Tibial nerve (tissue), 4 donors: ENCODE data around the gene DDX3X. TPM values are rescaled to one million over a fixed set of nuclear protein-coding genes. Genes with fewer than 3 reads are reported as not detected.

Source experiments
- DNase-seq, 2 donors: peaks; one replicate each; pipeline ENCODE4 v3.0.0-alpha.2; 2019; ENCODE audit warnings: low spot score in 2 of 2
- H3K27ac ChIP-seq, 4 donors: fragments of 200-600 bp; sonication (generic) in 3 of 4; one replicate each; pipeline ENCODE4 v1.5.1; 2017 to 2019; ENCODE audit warnings: mild to moderate bottlenecking in 1 of 4
- H3K27me3 ChIP-seq, 2 donors: fragments of 200-600 bp; sonication (generic) in 1 of 2; one replicate each; pipeline versions ENCODE4 v1.5.1 to v1.6.0; 2017 to 2019
- H3K36me3 ChIP-seq, 3 donors: fragments of 200-600 bp; sonication (generic); one replicate each; pipeline ENCODE4 v1.5.1; 2018 to 2019
- H3K4me1 ChIP-seq, 4 donors: fragments of 200-600 bp; sonication (generic) in 3 of 4; one replicate each; pipeline ENCODE4 v1.5.1; 2017 to 2019
- H3K4me3 ChIP-seq, 4 donors: fragments of 200-600 bp; sonication (generic) in 3 of 4; one replicate each; pipeline ENCODE4 v1.5.1; 2017 to 2019; ENCODE audit warnings: mild to moderate bottlenecking in 1 of 4, moderate library complexity in 1 of 4
- H3K9me3 ChIP-seq, 4 donors: fragments of 200-600 bp; sonication (generic) in 3 of 4; one replicate each; pipeline ENCODE4 v1.5.1; 2017 to 2019
- EP300 ChIP-seq, 2 donors: sonication (generic); formaldehyde crosslinking; IDR thresholded peaks; one replicate each; pipeline ENCODE4 v1.6.1; 2017; ENCODE audit warnings: antibody characterized with exemption in 2 of 2, mild to moderate bottlenecking in 1 of 2
- POLR2A ChIP-seq, 2 donors: fragments of 450-650 bp; IDR thresholded peaks; one replicate each; pipeline ENCODE4 v1.6.1; 2017; ENCODE audit warnings: antibody characterized with exemption in 2 of 2, mild to moderate bottlenecking in 2 of 2, moderate library complexity in 2 of 2
- WGBS, 2 donors: methylation state at CpG; one replicate each; pipeline ENCODE4 v1.1.5; 2018; 5-methylcytosine and 5-hydroxymethylcytosine counted together
- total RNA-seq, 4 donors: library from RNA; depleted of rRNA; stranded (reverse); fragments of >200 nt; gene quantifications; one replicate each; pipeline ENCODE4 v1.1.0, GENCODE V29; 2016
- TF ChIP-seq, protein P1 (sequence below), 5 experiments: fragments of 200-600 bp in 3 of 5; fragments of 450-650 bp in 2 of 5; sonication (generic) in 3 of 5; IDR thresholded peaks; one replicate each; pipeline ENCODE4 v1.5.1; 2016 to 2019; ENCODE audit warnings: antibody characterized with exemption in 5 of 5, mild to moderate bottlenecking in 3 of 5, moderate library complexity in 2 of 5

The DDX3X gene
- total RNA-seq, 4 donors from 2014 or later: 123 to 171 (median 148) TPM

GRCh38 chrX:41317477-41318208 is 16.3 kb upstream of the DDX3X start:
- Histone ChIP-seq H3K4me1 (no peaks in the 10 kb centered on the region), H3K27me3 (no peaks in the 10 kb centered on the region), H3K9me3 (no peaks in the 10 kb centered on the region), H3K27ac (no peak overlapping the region), H3K36me3 (no peaks in the 10 kb centered on the region), H3K4me3 (no peak overlapping the region)
- TF ChIP-seq EP300 (IDR thresholded peaks at IDR 0.05): peak in 1 of 2 donors; percentile 11
- TF ChIP-seq, protein P1, sequence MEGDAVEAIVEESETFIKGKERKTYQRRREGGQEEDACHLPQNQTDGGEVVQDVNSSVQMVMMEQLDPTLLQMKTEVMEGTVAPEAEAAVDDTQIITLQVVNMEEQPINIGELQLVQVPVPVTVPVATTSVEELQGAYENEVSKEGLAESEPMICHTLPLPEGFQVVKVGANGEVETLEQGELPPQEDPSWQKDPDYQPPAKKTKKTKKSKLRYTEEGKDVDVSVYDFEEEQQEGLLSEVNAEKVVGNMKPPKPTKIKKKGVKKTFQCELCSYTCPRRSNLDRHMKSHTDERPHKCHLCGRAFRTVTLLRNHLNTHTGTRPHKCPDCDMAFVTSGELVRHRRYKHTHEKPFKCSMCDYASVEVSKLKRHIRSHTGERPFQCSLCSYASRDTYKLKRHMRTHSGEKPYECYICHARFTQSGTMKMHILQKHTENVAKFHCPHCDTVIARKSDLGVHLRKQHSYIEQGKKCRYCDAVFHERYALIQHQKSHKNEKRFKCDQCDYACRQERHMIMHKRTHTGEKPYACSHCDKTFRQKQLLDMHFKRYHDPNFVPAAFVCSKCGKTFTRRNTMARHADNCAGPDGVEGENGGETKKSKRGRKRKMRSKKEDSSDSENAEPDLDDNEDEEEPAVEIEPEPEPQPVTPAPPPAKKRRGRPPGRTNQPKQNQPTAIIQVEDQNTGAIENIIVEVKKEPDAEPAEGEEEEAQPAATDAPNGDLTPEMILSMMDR (IDR thresholded peaks at IDR 0.05): no peak
- DNase-seq: no peak
- WGBS, 2 donors: 76 to 78% methylated on average over 6 of the region's 6 CpGs

DNA sequence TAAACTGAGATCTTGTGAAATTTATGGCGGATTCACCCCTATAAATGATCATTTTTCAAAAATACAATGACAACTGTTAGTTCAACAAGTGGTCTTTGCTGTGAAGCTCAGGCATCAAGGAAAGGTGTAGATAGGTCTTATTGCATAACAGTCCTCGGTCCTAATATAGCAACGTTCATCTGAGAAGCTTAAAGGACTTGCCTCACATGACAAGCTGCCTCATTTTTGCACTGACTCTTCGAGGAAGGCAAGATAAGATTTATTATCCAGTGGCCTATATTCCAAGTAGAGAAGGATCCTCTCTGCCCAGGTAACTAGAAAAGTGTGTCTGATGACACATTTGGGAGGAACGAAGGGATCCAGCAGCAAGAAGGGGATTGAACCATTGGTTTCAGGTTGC is 13.6 kb upstream of the DDX3X start:
- Histone ChIP-seq H3K9me3 (no peaks in the 10 kb centered on the region), H3K4me1 (no peaks in the 10 kb centered on the region), H3K4me3 (no peak overlapping the region), H3K27me3 (no peaks in the 10 kb centered on the region), H3K27ac (no peak overlapping the region), H3K36me3 (no peaks in the 10 kb centered on the region)
- TF ChIP-seq EP300 (IDR thresholded peaks at IDR 0.05) (no peak), POLR2A (IDR thresholded peaks at IDR 0.05) (no peak)
- TF ChIP-seq, protein P1 (IDR thresholded peaks at IDR 0.05): no peak
- 79 to 85% methylated on average over 5 of the region's 5 CpGs for WGBS, 2 donors
- no peak for DNase-seq

DNA sequence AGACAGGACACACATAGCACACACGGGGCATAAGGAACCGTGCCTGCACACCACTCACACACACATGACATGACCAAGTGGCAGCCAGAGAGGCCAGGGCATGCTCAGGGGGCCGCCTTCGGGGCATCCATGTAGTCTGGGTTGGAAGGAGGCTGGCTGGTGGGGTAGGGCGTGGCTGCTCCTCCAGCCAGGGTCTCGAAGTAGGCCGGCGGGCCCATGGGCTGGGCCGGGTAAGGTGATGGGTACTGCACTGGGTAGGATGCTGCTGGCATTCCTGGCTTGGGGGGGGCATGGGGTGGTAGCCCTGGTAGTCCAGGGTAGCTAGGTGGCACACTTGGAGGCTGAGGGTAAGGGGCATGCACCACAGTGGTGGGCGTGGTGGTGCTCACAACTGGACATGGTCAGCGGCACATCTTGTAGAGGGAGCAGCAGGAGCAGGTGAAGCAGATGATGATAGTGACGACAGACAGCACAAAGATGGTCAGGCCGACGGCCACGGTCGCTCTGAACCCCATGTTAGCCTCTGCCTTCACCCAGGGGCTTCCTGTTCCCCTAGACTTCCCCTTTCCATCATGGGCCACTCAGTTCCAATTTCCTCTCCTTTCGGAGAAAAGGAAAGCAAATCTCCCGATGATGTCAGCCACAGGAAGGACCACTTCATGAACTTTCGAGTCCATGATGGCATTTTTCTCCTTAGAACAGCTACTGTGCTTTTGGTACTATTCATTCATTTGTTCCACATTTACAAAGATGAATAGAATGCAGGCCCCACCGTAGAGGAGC is 10.9 kb upstream of the DDX3X start:
- Histone ChIP-seq H3K36me3 (no peaks in the 10 kb centered on the region), H3K9me3 (no peaks in the 10 kb centered on the region), H3K27ac (no peak overlapping the region), H3K4me3 (no peak overlapping the region), H3K4me1 (no peaks in the 10 kb centered on the region), H3K27me3 (no peaks in the 10 kb centered on the region)
- 75 to 89% methylated on average over 14 to 20 of the region's 20 CpGs for WGBS, 2 donors
- DNase-seq: no peak
- TF ChIP-seq EP300 (IDR thresholded peaks at IDR 0.05) (no peak), POLR2A (IDR thresholded peaks at IDR 0.05) (no peak)
- TF ChIP-seq, protein P1 (IDR thresholded peaks at IDR 0.05): no peak

DNA sequence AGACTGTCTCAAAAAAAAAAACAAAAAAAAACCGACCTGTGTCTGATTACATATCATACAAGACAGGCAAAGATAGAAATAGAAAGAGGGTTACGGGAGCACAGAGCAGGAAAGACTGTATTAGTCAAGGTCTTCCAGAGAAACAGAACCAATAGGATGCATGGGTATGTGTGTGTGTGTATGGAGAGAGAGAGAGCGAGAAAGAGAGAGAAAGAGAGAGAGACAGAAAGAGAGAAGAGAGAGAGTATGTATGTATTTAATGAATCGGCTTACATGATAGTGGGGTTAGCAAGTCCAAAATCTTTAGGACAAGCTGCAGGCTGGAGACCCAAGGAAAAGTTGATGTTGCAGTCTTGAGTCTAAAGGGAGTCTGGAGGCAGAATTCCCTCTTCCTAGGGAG is 7.5 kb upstream of the DDX3X start:
- H3K27ac ChIP-seq: no peak overlapping the region
- no peaks in the 10 kb centered on the region for H3K9me3 ChIP-seq
- no peaks in the 10 kb centered on the region for H3K4me1 ChIP-seq
- no peaks in the 10 kb centered on the region for H3K36me3 ChIP-seq
- H3K27me3 ChIP-seq: no peaks in the 10 kb centered on the region
- no peak for DNase-seq
- no peak overlapping the region for H3K4me3 ChIP-seq
- WGBS, 2 donors: 82 to 91% methylated on average over 4 of the region's 4 CpGs
- TF ChIP-seq EP300 (IDR thresholded peaks at IDR 0.05) (no peak), POLR2A (IDR thresholded peaks at IDR 0.05) (no peak)
- TF ChIP-seq, protein P1 (IDR thresholded peaks at IDR 0.05): no peak

- Histone ChIP-seq H3K36me3 (no peaks in the 10 kb centered on the region), H3K27me3 (no peaks in the 10 kb centered on the region), H3K4me3 (no peak overlapping the region), H3K27ac (no peak overlapping the region), H3K4me1 (no peaks in the 10 kb centered on the region), H3K9me3 (no peaks in the 10 kb centered on the region)
- TF ChIP-seq POLR2A (IDR thresholded peaks at IDR 0.05): no peak
- TF ChIP-seq, protein P1 (IDR thresholded peaks at IDR 0.05): no peak
- TF ChIP-seq EP300 (IDR thresholded peaks at IDR 0.05): no peak
- no peak for DNase-seq
- 91 to 95% methylated on average over 3 of the region's 3 CpGs for WGBS, 2 donors
Measured at GRCh38 chrX:41327341-41327740, 6.6 kb upstream of the DDX3X start.
